HG03095 (cell line): Measurements from ENCODE around the gene SLC6A6.

Experiments used
- ATAC-seq: cut with Tn5 transposase; IDR thresholded peaks from one replicate; pipeline ENCODE4 v1.9.1; 2021; ENCODE audit warnings: moderate library complexity; ENCODE audit not compliant: unreplicated experiment

The SLC6A6 gene

DNA sequence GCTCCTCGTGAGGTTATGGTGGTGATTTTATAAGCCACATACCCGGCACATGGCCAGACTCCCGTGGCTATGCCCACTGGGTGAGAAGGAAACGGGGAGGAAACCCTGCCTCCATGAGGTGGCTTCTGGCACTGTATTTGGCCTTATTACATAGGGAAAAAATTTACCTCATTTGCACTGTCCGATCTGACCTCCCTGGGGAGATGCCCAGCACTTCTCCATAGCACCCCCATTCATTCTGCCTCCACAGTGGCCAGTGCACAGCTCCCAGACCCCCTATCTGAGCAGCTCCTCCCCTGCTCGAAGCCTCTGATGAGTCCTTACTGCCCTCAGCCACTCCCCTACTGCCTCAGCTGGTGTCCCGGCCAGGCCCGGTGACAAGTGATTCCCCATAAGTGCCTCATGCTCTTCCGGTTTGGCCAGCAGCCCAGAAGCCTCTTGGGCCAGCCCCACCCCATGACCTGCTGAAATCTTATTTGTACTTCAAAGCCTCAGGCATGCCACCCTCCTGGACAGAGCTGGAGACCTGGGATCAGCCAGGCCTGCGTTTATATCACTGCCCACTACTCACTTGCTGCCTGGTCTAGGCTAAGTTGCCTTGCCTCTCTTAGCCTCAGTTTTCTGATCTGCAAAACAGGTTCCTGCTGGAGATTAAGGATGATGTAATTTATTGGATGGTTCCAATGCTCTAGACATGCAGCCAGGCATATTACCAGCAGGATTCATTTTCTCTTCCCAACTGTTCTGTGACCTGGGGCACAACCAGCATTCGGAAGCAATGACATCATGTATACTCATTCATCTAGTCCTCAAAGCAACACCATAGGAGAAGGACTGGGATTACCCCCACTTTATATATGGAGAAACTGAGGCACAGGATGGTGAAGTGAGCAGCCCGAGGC lies 30.6 kb upstream of the SLC6A6 start:
- ATAC-seq = no peak

DNA sequence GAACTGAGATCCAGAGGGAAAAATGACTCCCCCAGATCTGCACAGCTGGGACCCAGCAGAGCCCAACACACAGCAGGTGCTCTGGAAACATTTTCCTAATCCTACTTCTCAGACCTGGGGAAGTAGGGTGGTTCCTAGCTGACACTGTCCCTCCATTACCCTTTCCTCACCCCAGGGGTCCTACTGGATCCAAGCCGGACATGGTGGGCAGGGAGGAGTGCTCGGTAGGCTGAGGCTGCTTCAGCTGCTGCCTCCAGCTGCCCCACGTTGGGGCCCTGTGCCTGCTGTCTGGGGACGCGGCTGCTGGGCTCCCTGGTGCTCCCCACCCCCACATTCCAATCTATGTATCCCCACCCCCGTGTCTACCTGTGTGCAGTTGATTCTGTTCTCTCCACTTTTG lies 29.8 kb upstream of the SLC6A6 start:
- ATAC-seq = no peak

DNA sequence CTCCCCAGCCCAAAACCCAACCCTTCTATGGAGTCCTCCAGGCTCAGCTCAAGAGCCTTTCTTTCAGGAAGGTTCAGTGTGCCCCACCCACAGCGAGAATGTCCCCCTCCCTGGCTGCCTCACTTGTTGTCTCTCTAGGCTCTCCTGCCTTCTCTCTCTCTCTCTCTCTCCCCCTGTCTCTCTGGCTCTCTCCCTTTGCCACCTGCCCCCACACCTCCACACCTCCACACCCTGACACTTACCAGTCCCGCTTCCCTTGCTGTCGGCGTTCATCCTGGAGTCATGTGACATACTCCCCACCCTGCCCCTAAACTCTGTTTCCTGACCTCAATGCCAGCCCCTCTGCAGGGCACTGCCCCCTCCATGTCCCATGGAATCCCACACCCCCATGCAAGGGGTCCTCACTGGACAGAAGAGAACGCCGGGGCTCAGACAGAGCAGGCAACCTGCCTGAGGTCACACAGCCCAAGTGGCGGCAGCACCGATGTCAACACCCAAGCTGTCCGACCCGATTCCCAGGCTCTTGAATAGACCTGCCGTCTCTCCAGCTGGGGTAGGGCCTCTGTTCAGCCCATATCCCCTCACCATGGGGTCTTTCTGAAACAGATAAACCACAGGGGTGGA lies 28.5 kb upstream of the SLC6A6 start:
- no peak for ATAC-seq

- no peak for ATAC-seq
Observed at GRCh38 chr3:14374444-14374883, 27.9 kb upstream of the SLC6A6 start.

- ATAC-seq = no peak
Observed at GRCh38 chr3:14375192-14375591, 27.2 kb upstream of the SLC6A6 start.

DNA sequence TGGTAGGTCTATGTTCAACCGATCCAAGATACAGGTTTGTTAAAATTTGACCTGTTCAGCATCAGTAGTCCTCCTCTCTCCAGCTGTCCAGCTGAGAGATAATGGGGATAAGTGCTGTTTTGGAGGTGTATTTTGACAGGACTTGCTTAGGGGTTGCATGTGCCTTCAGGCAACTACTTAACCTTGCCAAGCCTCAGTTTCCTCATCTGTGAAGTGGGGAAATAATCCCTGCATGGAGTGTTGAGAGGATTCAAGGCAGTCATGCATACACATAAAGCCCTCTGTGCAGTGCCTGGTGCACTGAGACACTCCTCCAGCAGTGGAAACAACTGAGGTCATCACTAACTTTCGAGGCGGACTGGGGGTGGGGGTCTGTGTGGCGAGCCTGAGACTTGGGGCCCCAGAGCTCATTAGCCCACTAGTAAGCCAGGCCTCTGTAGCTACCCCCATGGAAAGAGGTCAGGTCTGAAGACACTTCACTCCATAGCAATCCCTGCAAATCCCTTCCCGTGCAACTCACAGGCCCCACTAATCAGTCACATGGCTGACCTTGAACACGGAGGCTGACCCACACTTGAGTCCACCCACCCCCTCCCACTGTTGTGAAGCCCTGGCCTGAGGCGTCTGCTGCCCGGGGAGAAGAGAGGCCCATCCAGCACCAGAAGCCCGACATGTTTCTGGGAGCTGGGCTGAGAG lies 25.9 kb upstream of the SLC6A6 start:
- ATAC-seq = no peak

DNA sequence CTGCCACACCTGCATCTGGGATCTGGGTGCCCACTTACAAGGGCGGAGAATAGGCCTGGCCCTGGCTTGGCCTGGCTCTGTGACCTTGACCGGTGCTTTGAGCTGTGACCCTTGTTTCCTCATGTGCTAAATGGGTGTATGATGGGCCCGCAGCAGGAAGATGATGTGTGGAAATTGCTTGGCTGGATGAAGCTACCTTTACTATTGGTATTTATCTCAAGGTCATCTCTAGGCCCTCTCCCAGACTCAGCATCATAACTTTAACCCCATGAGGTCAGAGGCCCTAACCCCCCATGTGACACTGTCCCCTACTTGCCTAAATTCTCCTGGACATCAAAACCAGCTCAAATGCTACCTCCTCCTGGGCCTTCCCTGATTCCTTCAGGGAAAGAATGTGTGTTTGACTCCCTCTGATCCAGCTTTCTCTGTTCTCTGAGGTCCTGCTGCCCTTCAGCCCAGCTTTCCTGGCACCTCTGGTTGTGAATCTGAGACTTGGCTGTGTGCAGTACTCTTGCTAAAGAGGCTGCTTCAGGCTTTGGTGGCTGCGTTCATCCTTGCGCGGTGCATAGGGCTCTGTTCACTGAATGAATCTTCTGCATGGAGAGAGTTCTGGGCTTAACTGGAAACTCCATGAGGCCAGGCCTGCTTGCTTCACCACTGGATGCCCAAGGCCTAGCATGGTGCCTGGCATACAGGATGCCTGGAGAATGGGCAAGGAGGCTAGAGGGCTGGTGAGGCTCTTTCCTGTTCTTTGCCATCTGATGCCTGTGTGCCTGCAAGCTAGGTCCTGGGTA lies 25.2 kb upstream of the SLC6A6 start:
- no peak for ATAC-seq

GRCh38 chr3:14377838-14378169 lies 24.6 kb upstream of the SLC6A6 start:
- peak; percentile 69 for ATAC-seq

- ATAC-seq = no peak
Observed at GRCh38 chr3:14378415-14378814, 24.0 kb upstream of the SLC6A6 start.

DNA sequence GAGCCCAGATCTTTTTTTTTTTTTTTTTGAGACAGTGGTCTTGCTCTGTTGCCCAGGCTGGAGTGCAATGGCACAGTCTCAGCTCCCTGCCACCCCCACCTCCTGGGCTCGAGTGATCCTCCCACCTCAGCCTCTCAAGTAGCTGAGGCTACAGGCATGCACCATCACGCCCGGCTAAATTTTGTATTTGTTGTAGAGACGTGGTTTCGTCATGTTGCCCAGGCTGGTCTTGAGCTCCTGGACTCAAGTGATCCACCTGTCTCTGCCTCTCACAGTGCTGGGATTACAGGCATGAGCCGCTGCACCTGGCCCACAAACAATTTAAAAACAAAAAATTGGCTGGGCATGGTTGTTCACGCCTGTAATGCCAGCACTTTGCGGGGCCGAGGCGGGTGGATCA lies 22.6 kb upstream of the SLC6A6 start:
- no peak for ATAC-seq

- no peak for ATAC-seq
Observed at GRCh38 chr3:14386254-14386653, 16.2 kb upstream of the SLC6A6 start.

DNA sequence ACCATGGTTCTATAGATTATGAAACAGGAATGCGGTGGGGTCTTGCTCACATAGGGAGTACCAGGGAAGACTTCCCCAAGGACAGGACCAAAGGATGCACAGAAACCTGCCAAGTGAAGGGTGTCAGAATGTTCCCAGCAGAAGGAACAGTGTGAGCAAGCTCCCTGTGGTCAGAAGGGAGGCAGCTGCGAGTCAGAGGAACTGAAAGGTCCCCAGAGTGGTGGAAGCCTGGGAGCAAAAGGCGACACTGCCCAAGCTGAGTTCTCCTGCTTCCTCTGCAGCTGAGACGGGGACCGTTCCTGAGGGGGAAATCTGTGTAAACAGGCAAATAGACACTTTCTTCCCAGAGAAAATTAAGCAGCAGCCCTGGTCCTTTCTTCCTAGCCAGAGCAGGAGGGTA lies 14.2 kb upstream of the SLC6A6 start:
- no peak for ATAC-seq

- no peak for ATAC-seq
Observed at GRCh38 chr3:14389166-14389606, 13.2 kb upstream of the SLC6A6 start.

- no peak for ATAC-seq
Observed at GRCh38 chr3:14389716-14390115, 12.7 kb upstream of the SLC6A6 start.

GRCh38 chr3:14391033-14391432 lies 11.4 kb upstream of the SLC6A6 start:
- no peak for ATAC-seq

DNA sequence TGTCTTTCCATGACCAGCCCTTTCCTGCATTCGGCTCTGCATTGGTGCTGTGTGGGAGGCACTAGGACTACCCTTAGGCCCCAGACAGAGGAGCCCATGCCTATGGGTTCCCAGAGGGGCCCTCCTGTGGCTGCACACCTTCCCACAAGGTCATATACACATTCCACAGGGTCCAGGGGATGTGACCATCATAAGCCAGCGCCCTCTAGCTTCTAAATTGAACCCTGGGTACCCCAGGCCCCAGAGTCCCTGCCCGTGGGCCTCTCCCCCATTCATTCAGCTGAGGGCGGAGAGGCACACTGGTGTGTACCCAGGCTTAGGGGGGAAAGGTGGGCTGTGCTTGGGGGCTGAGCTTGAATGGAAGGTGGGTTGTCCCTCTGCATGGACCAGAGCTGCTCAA lies 10.2 kb upstream of the SLC6A6 start:
- no peak for ATAC-seq

DNA sequence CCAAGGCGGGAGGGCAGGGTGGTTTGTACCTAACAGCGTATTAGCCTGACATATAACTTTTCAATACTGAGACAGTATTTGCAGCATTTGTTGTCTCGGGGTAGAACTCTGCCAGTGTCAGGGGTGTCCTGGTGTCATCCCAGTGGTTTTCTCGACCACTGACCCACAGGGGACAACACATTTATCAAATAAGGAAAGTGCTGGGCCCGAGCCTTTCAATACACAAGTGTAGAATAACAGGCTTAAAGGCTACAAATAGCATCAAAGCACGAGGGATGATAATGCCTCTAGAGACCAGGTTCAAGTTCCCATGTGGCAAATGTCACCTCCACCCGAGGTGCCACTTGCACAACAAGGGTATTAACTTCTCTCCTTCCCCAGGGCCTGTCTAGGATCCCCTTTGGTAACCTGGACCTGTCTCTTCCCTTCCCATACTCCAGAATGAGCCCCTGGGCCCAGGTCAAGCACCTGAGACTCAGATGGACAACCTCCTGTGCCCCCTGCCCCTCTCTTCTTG lies 9.5 kb upstream of the SLC6A6 start:
- no peak for ATAC-seq

- ATAC-seq = no peak
Observed at GRCh38 chr3:14393440-14394106, 8.8 kb upstream of the SLC6A6 start.

- no peak for ATAC-seq
Observed at GRCh38 chr3:14396031-14396692, 6.2 kb upstream of the SLC6A6 start.

DNA sequence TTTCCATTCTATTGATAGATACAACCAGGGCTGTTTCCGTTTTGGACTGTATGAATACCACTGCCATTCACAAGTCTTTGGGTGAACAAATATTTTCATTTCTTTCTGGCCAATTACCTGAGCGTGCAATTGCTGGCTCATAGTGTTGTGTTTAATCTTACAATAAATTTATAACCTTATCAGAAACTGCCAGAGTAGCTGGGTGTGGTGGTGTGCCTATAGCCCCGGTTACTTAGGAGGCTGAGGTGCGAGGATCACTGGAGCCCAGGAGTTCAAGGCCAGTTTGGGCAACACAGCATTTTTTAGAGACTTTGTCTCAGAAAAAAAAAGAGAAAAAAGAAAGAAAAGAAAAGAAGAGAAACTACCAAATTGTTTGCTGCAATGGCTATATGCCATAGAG lies 5.4 kb upstream of the SLC6A6 start:
- ATAC-seq = no peak
